ENCODE data around the gene RASA3.

GRCh38 chr13:113960276-113960948, 172.0 kb downstream of the RASA3 start:
- no peak for TF ChIP-seq EP300 (IDR thresholded peaks at IDR 0.05; ENCODE audit: low read depth)
- TF ChIP-seq, protein P1, sequence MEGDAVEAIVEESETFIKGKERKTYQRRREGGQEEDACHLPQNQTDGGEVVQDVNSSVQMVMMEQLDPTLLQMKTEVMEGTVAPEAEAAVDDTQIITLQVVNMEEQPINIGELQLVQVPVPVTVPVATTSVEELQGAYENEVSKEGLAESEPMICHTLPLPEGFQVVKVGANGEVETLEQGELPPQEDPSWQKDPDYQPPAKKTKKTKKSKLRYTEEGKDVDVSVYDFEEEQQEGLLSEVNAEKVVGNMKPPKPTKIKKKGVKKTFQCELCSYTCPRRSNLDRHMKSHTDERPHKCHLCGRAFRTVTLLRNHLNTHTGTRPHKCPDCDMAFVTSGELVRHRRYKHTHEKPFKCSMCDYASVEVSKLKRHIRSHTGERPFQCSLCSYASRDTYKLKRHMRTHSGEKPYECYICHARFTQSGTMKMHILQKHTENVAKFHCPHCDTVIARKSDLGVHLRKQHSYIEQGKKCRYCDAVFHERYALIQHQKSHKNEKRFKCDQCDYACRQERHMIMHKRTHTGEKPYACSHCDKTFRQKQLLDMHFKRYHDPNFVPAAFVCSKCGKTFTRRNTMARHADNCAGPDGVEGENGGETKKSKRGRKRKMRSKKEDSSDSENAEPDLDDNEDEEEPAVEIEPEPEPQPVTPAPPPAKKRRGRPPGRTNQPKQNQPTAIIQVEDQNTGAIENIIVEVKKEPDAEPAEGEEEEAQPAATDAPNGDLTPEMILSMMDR (IDR thresholded peaks at IDR 0.05) = no peak

Data from transverse colon (tissue), 3 donors.